Thyroid gland (tissue), 4 donors: Measurements from ENCODE around the gene GARNL3. TPM values are rescaled to one million over a fixed set of nuclear protein-coding genes. Genes with fewer than 3 reads are reported as not detected.

Experiments
- DNase-seq, 2 donors: peaks; one replicate each; pipeline ENCODE4 v3.0.0-alpha.2; 2019
- H3K27ac ChIP-seq, 3 donors: fragments of 200-600 bp; sonication (generic); 1 replicate in 2 of 3; 2 replicates in 1 of 3; pipeline ENCODE4 v1.5.1; 2016 to 2019; ENCODE audit warnings: mild to moderate bottlenecking in 1 of 3, moderate library complexity in 1 of 3
- H3K27me3 ChIP-seq: fragments of 200-600 bp; sonication (generic); one replicate; pipeline ENCODE4 v1.5.1; 2019
- H3K36me3 ChIP-seq, 2 donors: fragments of 200-600 bp; sonication (generic); one replicate each; pipeline ENCODE4 v1.5.1; 2016 to 2019
- H3K4me1 ChIP-seq, 2 donors: fragments of 200-600 bp; sonication (generic); one replicate each; pipeline ENCODE4 v1.5.1; 2017 to 2019
- H3K4me3 ChIP-seq, 3 donors: fragments of 200-600 bp; sonication (generic); replicated peaks in 1 of 3; 1 replicate in 2 of 3; 2 replicates in 1 of 3; pipeline ENCODE4 v1.5.1; 2016; ENCODE audit warnings: mild to moderate bottlenecking in 1 of 3
- H3K9me3 ChIP-seq: fragments of 200-600 bp; sonication (generic); one replicate; pipeline ENCODE4 v1.5.1; 2017
- CTCF ChIP-seq, 6 experiments: fragments of 200-600 bp in 3 of 6; fragments of 450-650 bp in 3 of 6; sonication (generic) in 3 of 6; IDR thresholded peaks; one replicate each; pipeline ENCODE4 v1.5.1; 2016 to 2019; ENCODE audit warnings: antibody characterized with exemption in 6 of 6, mild to moderate bottlenecking in 2 of 6, inconsistent platforms in 1 of 6, moderate library complexity in 1 of 6
- POLR2A ChIP-seq, 2 donors: fragments of 450-650 bp; IDR thresholded peaks; one replicate each; pipeline ENCODE4 v1.6.1; 2017; ENCODE audit warnings: antibody characterized with exemption in 2 of 2, mild to moderate bottlenecking in 2 of 2, moderate library complexity in 1 of 2
- WGBS, 2 donors: methylation state at CpG; one replicate each; pipeline ENCODE4 v1.1.5; 2017; 5-methylcytosine and 5-hydroxymethylcytosine counted together
- intact Hi-C: fragments of 100-400 bp; cut with DNase I; formaldehyde crosslinking; loops from one replicate; pipeline ENCODE4 v1.15.1; 2023
- total RNA-seq, 4 donors: library from RNA; depleted of rRNA; stranded (reverse); fragments of >200 nt; gene quantifications; one replicate each; pipeline ENCODE4 v1.2.3, GENCODE V29; 2016

Gene GARNL3
- total RNA-seq, 4 donors from 2014 or later, result 14.6 to 49.1 (median 20.1) TPM

GRCh38 chr9:127438394-127438793 is 173.8 kb downstream of the GARNL3 start:
- intact Hi-C loops, result no loop called here
- Histone ChIP-seq H3K9me3 (no peaks in the 10 kb centered on the region), H3K4me3 (no peak overlapping the region), H3K27ac (no peak overlapping the region), H3K36me3 (peaks cover 60 to 76% of the 10 kb centered on the region in 2 donors), H3K27me3 (no peaks in the 10 kb centered on the region), H3K4me1 (no peaks in the 10 kb centered on the region)
- TF ChIP-seq CTCF (IDR thresholded peaks at IDR 0.05) (no peak), POLR2A (IDR thresholded peaks at IDR 0.05) (no peak)
- WGBS, 2 donors, result 93 to 95% methylated on average over 9 of the region's 9 CpGs
- DNase-seq, result no peak

Other genes starting within 250 kb of the GARNL3 start
- gene ANGPTL2, start 142.1 kb upstream of the GARNL3 start, total RNA-seq, result 10 to 100 TPM in 2 of 4 donors, 1 to 10 TPM in 2; 5.9 to 12.6 (median 8.7) TPM
- 10 to 100 TPM; 25.4 to 38.2 (median 29.9) TPM for gene SLC2A8, start 132.4 kb downstream of the GARNL3 start, total RNA-seq
- 10 to 100 TPM; 10.6 to 19.4 (median 15.9) TPM for gene ZNF79, start 159.6 kb downstream of the GARNL3 start, total RNA-seq
- 1,000 to 10,000 TPM; 1,286 to 2,844 (median 1,849) TPM for gene RPL12, start 186.6 kb downstream of the GARNL3 start, total RNA-seq
- gene LRSAM1, start 186.7 kb downstream of the GARNL3 start, total RNA-seq, result 10 to 100 TPM; 13.7 to 19.6 (median 16.3) TPM